A549 (cell line): Measurements from ENCODE around the gene SLC35A5. TPM values are rescaled to one million over a fixed set of nuclear protein-coding genes. Genes with fewer than 3 reads are reported as not detected.

Experiments
- ATAC-seq, 2 experiments: fragments of 200-7000 bp in 1 of 2; fragments of >200 bp in 1 of 2; cut with Nextera tagmentation in 1 of 2; cut with Tn5 transposase in 1 of 2; 3 replicates each; pipeline versions ENCODE4 v1.8.0 to v1.9.1; 2018 to 2020; ENCODE audit warnings: mild to moderate bottlenecking in 1 of 2, moderate library complexity in 1 of 2
- CTCF ChIA-PET: fragments of 300-600 bp; sonication (Branson Sonifier 250); formaldehyde crosslinking; extraction: SDS; loops from one replicate; lab custom pipeline; 2021; ENCODE audit warnings: antibody characterized with exemption, inconsistent platforms; lab: Yijun Ruan, JAX
- POLR2A ChIA-PET: fragments of 350-600 bp; formaldehyde crosslinking; extraction: SDS; loops from one replicate; lab custom pipeline; 2021; ENCODE audit warnings: antibody characterized with exemption, inconsistent platforms; lab: Yijun Ruan, JAX
- DNase-seq, 2 experiments: peaks; one replicate each; pipeline versions ENCODE4 v3.0.0 to v3.0.0-alpha.2; 2011 to 2016; ENCODE audit warnings: low read depth in 1 of 2, low spot score in 1 of 2
- FAIRE-seq: peaks from 2 replicates; lab custom pipeline; 2011; peaks lifted over from hg19 to GRCh38; lab: Jason Lieb, UNC
- H3K27ac ChIP-seq, 2 experiments: fragments of >200 bp; sonication (Bioruptor Twin); formaldehyde crosslinking; 3 replicates each; pipeline ENCODE4 v1.5.1; 2016 to 2017
- H3K4me1 ChIP-seq: fragments of >200 bp; sonication (Bioruptor Twin); formaldehyde crosslinking; 3 replicates; pipeline ENCODE4 v1.6.1; 2016
- H3K4me2 ChIP-seq: fragments of >200 bp; sonication (Bioruptor Twin); formaldehyde crosslinking; 3 replicates; pipeline ENCODE4 v1.6.1; 2016
- H3K4me3 ChIP-seq: fragments of >200 bp; sonication (Bioruptor Twin); formaldehyde crosslinking; 3 replicates; pipeline ENCODE4 v1.5.1; 2016
- H3K9me3 ChIP-seq: fragments of >200 bp; sonication (Bioruptor Twin); formaldehyde crosslinking; 3 replicates; pipeline ENCODE4 v1.6.1; 2016
- BCL3 ChIP-seq: fragments of >200 bp; sonication (Bioruptor Twin); formaldehyde crosslinking; IDR thresholded peaks from 3 replicates; pipeline ENCODE4 v1.6.1; 2016
- CHD2 ChIP-seq: fragments of 150-350 bp; IDR thresholded peaks from 2 replicates; pipeline ENCODE4 v1.6.1; 2014; ENCODE audit warnings: low read length; ENCODE audit not compliant: partially characterized antibody
- E2F6 ChIP-seq: IDR thresholded peaks from 2 replicates; pipeline ENCODE4 v1.6.1; 2012; ENCODE audit warnings: low read depth, borderline replicate concordance
- EHMT2 ChIP-seq: fragments of 200-600 bp; sonication (generic); IDR thresholded peaks from 2 replicates; pipeline ENCODE4 v1.6.1; 2016; ENCODE audit warnings: antibody characterized with exemption, low read depth, mild to moderate bottlenecking, moderate library complexity
- ELK1 ChIP-seq: fragments of 150-350 bp; IDR thresholded peaks from 2 replicates; pipeline ENCODE4 v1.6.1; 2014; ENCODE audit warnings: low read depth, mild to moderate bottlenecking, low read length
- EP300 ChIP-seq, 2 experiments: fragments of >200 bp; sonication (Bioruptor Twin); formaldehyde crosslinking; IDR thresholded peaks; 2 replicates in 1 of 2; 3 replicates in 1 of 2; pipeline ENCODE4 v1.6.1; 2016 to 2017
- FOSB ChIP-seq: fragments of 250-450 bp; sonication (Bioruptor Pico); IDR thresholded peaks from 2 replicates; pipeline ENCODE4 v1.5.0; 2020; ENCODE audit warnings: mild to moderate bottlenecking, moderate library complexity
- FOSL2 ChIP-seq, 2 experiments: fragments of 450-650 bp in 1 of 2; fragments of >200 bp in 1 of 2; sonication (Bioruptor Twin) in 1 of 2; formaldehyde crosslinking; IDR thresholded peaks; 2 replicates each; pipeline versions ENCODE4 v1.5.0 to v1.6.1; 2016 to 2020; ENCODE audit warnings: mild to moderate bottlenecking in 1 of 2, moderate library complexity in 1 of 2
- HDAC2 ChIP-seq: fragments of 200-600 bp; sonication (generic); IDR thresholded peaks from 2 replicates; pipeline ENCODE4 v1.6.1; 2016
- HMGXB4 ChIP-seq: fragments of 250-450 bp; sonication (Bioruptor Pico); IDR thresholded peaks from 2 replicates; pipeline ENCODE4 v1.5.0; 2021; ENCODE audit warnings: mild to moderate bottlenecking, moderate library complexity, borderline replicate concordance
- HOXB13 ChIP-seq: fragments of 250-450 bp; sonication (Bioruptor Pico); IDR thresholded peaks from 2 replicates; pipeline ENCODE4 v1.5.0; 2020; ENCODE audit warnings: low read depth, mild to moderate bottlenecking, moderate library complexity
- JUNB ChIP-seq: fragments of >200 bp; sonication (Bioruptor Twin); formaldehyde crosslinking; IDR thresholded peaks from 2 replicates; pipeline ENCODE4 v1.6.1; 2016
- KDM5A ChIP-seq: fragments of 200-600 bp; sonication (generic); IDR thresholded peaks from 2 replicates; pipeline ENCODE4 v1.6.1; 2016; ENCODE audit warnings: antibody characterized with exemption, mild to moderate bottlenecking
- MAX ChIP-seq: IDR thresholded peaks from 2 replicates; pipeline ENCODE4 v1.6.1; 2012
- NFE2L2 ChIP-seq: fragments of 150-350 bp; conservative IDR thresholded peaks from 2 replicates; pipeline ENCODE4 v1.6.1; 2014; ENCODE audit warnings: low read length
- NPAS2 ChIP-seq: fragments of 250-450 bp; sonication (Bioruptor Pico); IDR thresholded peaks from 2 replicates; pipeline ENCODE4 v1.8.0; 2022; ENCODE audit warnings: mild to moderate bottlenecking, moderate library complexity, borderline replicate concordance
- PBX3 ChIP-seq: IDR thresholded peaks from 2 replicates; pipeline ENCODE4 v1.6.1; 2012
- POLR2AphosphoS2 ChIP-seq: conservative IDR thresholded peaks from 2 replicates; pipeline ENCODE4 v1.6.1; 2012; ENCODE audit warnings: low read length, improper control_type of control experiment, inconsistent platforms
- RAD21 ChIP-seq, 2 experiments: fragments of >200 bp in 1 of 2; sonication (Bioruptor Twin) in 1 of 2; formaldehyde crosslinking in 1 of 2; IDR thresholded peaks in 1 of 2; conservative IDR thresholded peaks in 1 of 2; 2 replicates in 1 of 2; 3 replicates in 1 of 2; pipeline ENCODE4 v1.6.1; 2012 to 2018; ENCODE audit warnings: inconsistent platforms in 1 of 2
- RARB ChIP-seq: fragments of 250-450 bp; sonication (Bioruptor Pico); IDR thresholded peaks from 2 replicates; pipeline ENCODE4 v1.8.0; 2021; ENCODE audit warnings: mild to moderate bottlenecking, moderate library complexity
- RCOR1 ChIP-seq: fragments of 150-350 bp; IDR thresholded peaks from 2 replicates; pipeline ENCODE4 v1.6.1; 2014; ENCODE audit warnings: antibody characterized with exemption, low read length, low read depth
- SMC3 ChIP-seq: fragments of >200 bp; sonication (Bioruptor Twin); formaldehyde crosslinking; IDR thresholded peaks from 3 replicates; pipeline ENCODE4 v1.6.1; 2018; ENCODE audit warnings: inconsistent platforms
- SREBF2 ChIP-seq: fragments of 450-650 bp; IDR thresholded peaks from 2 replicates; pipeline ENCODE4 v1.6.1; 2014; ENCODE audit warnings: mild to moderate bottlenecking, moderate library complexity
- TFCP2L1 ChIP-seq: fragments of 250-450 bp; sonication (Bioruptor Pico); IDR thresholded peaks from 2 replicates; pipeline ENCODE4 v1.5.0; 2021; ENCODE audit warnings: mild to moderate bottlenecking
- USF2 ChIP-seq: fragments of 450-650 bp; IDR thresholded peaks from 2 replicates; pipeline ENCODE4 v1.6.1; 2014; ENCODE audit warnings: antibody characterized with exemption
- ZSCAN20 ChIP-seq: fragments of 250-450 bp; sonication (Bioruptor Pico); IDR thresholded peaks from 2 replicates; pipeline ENCODE4 v1.8.0; 2022; ENCODE audit warnings: mild to moderate bottlenecking, moderate library complexity
- WGBS: methylation state at CpG from one replicate; pipeline ENCODE4 v1.1.6; 2017; ENCODE audit errors: missing lambda C conversion rate; 5-methylcytosine and 5-hydroxymethylcytosine counted together
- polyA plus RNA-seq, 4 experiments: library from polyadenylated mRNA; depleted of rRNA in 3 of 4; stranded (reverse); fragments of >200 nt; fragmentation: RNase III in 1 of 4; extraction: RNeasy Plus Mini Kit Qiagen cat#74134 plus additional on column Dnase treatment in 1 of 4; gene quantifications; 2 replicates in 3 of 4; 3 replicates in 1 of 4; pipeline ENCODE4 v1.2.3, GENCODE V29; 2011 to 2017

Gene SLC35A5
- polyA plus RNA-seq, 2 of the 4 experiments (the other 2 are of a cell fraction), result 21.0 to 53.4 TPM

- ChIA-PET POLR2A (no interaction called here), CTCF (interaction anchor here (5.2 kb wide), 1 partner anchor 13 kb away, joined by 41 read pairs; no protein-coding TSS in a partner anchor)
- DNase-seq, result no peak
These were observed 7.4 kb downstream of the SLC35A5 start for GRCh38 chr3:112569265-112569664.

GRCh38 chr3:112572701-112573100, 10.9 kb downstream of the SLC35A5 start:
- Histone ChIP-seq H3K4me1 (no peaks in the 10 kb centered on the region), H3K4me3 (no peak overlapping the region)
- TF ChIP-seq USF2 (no peak), RARB (CRISPR knock-in tag) (no peak), KDM5A (no peak), TFCP2L1 (CRISPR knock-in tag) (no peak), EP300 (IDR thresholded peaks at IDR 0.05) (no peak), PBX3 (no peak)
- TF ChIP-seq, all 56 proteins: peak for 0
- Histone ChIP-seq H3K9me3 (no peaks in the 10 kb centered on the region), H3K4me2 (no peak overlapping the region), H3K27ac (no peak overlapping the region)
- ATAC-seq, result no peak
- WGBS, result 92% methylated on average over 1 of the region's 1 CpG
- no peak for FAIRE-seq
- ChIA-PET CTCF (interaction anchor here (3.3 kb wide), 1 partner anchor 9 kb away, joined by 21 read pairs; no protein-coding TSS in a partner anchor), POLR2A (no interaction called here)
- no peak for DNase-seq

More at GRCh38 chr3:112569265-112569664, 7.4 kb downstream of the SLC35A5 start:
- no peak for TF ChIP-seq SREBF2
- TF ChIP-seq RAD21 (conservative IDR thresholded peaks at IDR 0.05 in 1 of 2, IDR thresholded peaks at IDR 0.05 in 1 of 2), result no peak
- TF ChIP-seq TFCP2L1 (CRISPR knock-in tag), result no peak
- TF ChIP-seq RCOR1, result no peak
- TF ChIP-seq NPAS2 (CRISPR knock-in tag), result no peak
- TF ChIP-seq ZSCAN20 (CRISPR knock-in tag), result no peak
- no peak for TF ChIP-seq HOXB13
- no peak for TF ChIP-seq FOSB (CRISPR knock-in tag)
- no peak for TF ChIP-seq POLR2AphosphoS2
- TF ChIP-seq FOSL2 (IDR thresholded peaks at IDR 0.05), result no peak
- no peak for TF ChIP-seq FOSL2 (CRISPR knock-in tag; IDR thresholded peaks at IDR 0.05)
- TF ChIP-seq USF2, result no peak
- TF ChIP-seq MAX, result no peak
- Histone ChIP-seq H3K4me1 (no peaks in the 10 kb centered on the region), H3K4me2 (no peak overlapping the region), H3K27ac (no peak overlapping the region), H3K9me3 (no peaks in the 10 kb centered on the region), H3K4me3 (no peak overlapping the region)
- peak; percentile 84 for FAIRE-seq
- 49% methylated on average over 1 of the region's 1 CpG for WGBS
- no peak for ATAC-seq

- H3K4me3 ChIP-seq, result no peak overlapping the region
- FAIRE-seq, result no peak
- ChIA-PET CTCF (interaction anchor here (1.1 to 2.8 kb wide), 4 partner anchors 11 to 400 kb away, joined by 3 to 12 read pairs (median 6); no protein-coding TSS in a partner anchor), POLR2A (interaction anchor here (0.6 to 1.3 kb wide), 2 partner anchors 62 to 377 kb away, joined by 3 to 7 read pairs; no protein-coding TSS in a partner anchor)
- no peak overlapping the region for H3K27ac ChIP-seq
- WGBS, result 87% methylated on average over 3 of the region's 3 CpGs
- ATAC-seq, result no peak
- H3K9me3 ChIP-seq, result no peaks in the 10 kb centered on the region
- DNase-seq, result no peak
- H3K4me2 ChIP-seq, result no peak overlapping the region
- H3K4me1 ChIP-seq, result no peaks in the 10 kb centered on the region
- TF ChIP-seq NFE2L2 (no peak), E2F6 (no peak), CHD2 (no peak), JUNB (no peak), ELK1 (no peak), RCOR1 (no peak), RARB (CRISPR knock-in tag) (no peak), HDAC2 (no peak), EHMT2 (no peak), BCL3 (no peak), SREBF2 (no peak), EP300 (IDR thresholded peaks at IDR 0.05) (no peak), SMC3 (no peak), HMGXB4 (CRISPR knock-in tag) (no peak)
These were observed 17.4 kb downstream of the SLC35A5 start for GRCh38 chr3:112579232-112579631.
